ENCODE measurements around the gene FKBP1B.

Gene FKBP1B

GRCh38 chr2:24111407-24111901 is 61.9 kb downstream of the FKBP1B start:
- no peaks in the 10 kb centered on the region for H3K27me3 ChIP-seq (ENCODE audit: control insufficient read depth in 2 of 2, insufficient read depth in 2 of 2, low read length in 2 of 2)
- no peak overlapping the region for H3K9ac ChIP-seq (ENCODE audit: low read depth in 1 of 2, low read length in 2 of 2)
- H3K27ac ChIP-seq (ENCODE audit: low read depth in 2 of 2, low read length in 2 of 2), result no peak overlapping the region
- H3K9me3 ChIP-seq (ENCODE audit: control insufficient read depth in 2 of 2, low read length in 2 of 2), result no peaks in the 10 kb centered on the region
- H3K36me3 ChIP-seq (ENCODE audit: control insufficient read depth in 2 of 2, insufficient read depth in 2 of 2, low read length in 2 of 2), result no peaks in the 10 kb centered on the region
- H3K4me3 ChIP-seq (ENCODE audit: low read length in 2 of 2), result no peak overlapping the region
- no peaks in the 10 kb centered on the region for H3K4me1 ChIP-seq (ENCODE audit: control insufficient read depth in 2 of 2, insufficient read depth in 2 of 2, low read length in 2 of 2)
